IMR-90 (cell line): ENCODE measurements around the gene OXCT2. TPM values are rescaled to one million over a fixed set of nuclear protein-coding genes. Genes with fewer than 3 reads are reported as not detected.
"Not testable (repeated sequence)": the region's sequence is repeated elsewhere in the genome, so short reads cannot be mapped to it uniquely, and the experiment has no call there.

Experiments used
- ATAC-seq: fragments of 200-7000 bp; cut with Tn5 transposase; 2 replicates; pipeline ENCODE4 v1.9.1; 2020; ENCODE audit warnings: low read depth, mild to moderate bottlenecking, moderate library complexity
- BruUV-seq: library from RNA; stranded (reverse); fragments of 400-500 nt; replicated peaks from 2 replicates; lab custom pipeline; 2021; lab: Mats Ljungman, UMichigan
- CTCF ChIA-PET: fragments of 300-600 bp; formaldehyde crosslinking; extraction: SDS; loops from one replicate; lab custom pipeline; 2021; ENCODE audit warnings: antibody characterized with exemption; lab: Yijun Ruan, JAX
- POLR2A ChIA-PET: fragments of 300-600 bp; sonication (Branson Sonifier 250); formaldehyde crosslinking; loops from one replicate; lab custom pipeline; 2022; ENCODE audit warnings: antibody characterized with exemption; ENCODE audit not compliant: unreplicated experiment; lab: Charles Lee
- DNase-seq: peaks from one replicate; pipeline ENCODE4 v3.0.0; 2013
- H2AFZ ChIP-seq: replicated peaks from 2 replicates; pipeline ENCODE3; 2013; ENCODE audit warnings: low read length, mild to moderate bottlenecking; ENCODE audit not compliant: poor library complexity
- H2AK5ac ChIP-seq: 2 replicates; pipeline ENCODE4 v1.6.1; 2013; ENCODE audit warnings: low read depth, low read length, inconsistent platforms
- H2AK9ac ChIP-seq: replicated peaks from 2 replicates; pipeline ENCODE3; 2013; ENCODE audit warnings: mild to moderate bottlenecking, low read depth, low read length, moderate library complexity; ENCODE audit not compliant: poor library complexity
- H2BK120ac ChIP-seq: 2 replicates; pipeline ENCODE4 v1.6.1; 2013; ENCODE audit warnings: low read depth, low read length, inconsistent platforms
- H2BK15ac ChIP-seq: 3 replicates; pipeline ENCODE4 v1.6.1; 2013; ENCODE audit warnings: low read depth, low read length, inconsistent platforms
- H2BK20ac ChIP-seq: 2 replicates; pipeline ENCODE4 v1.6.1; 2013; ENCODE audit warnings: low read depth, mild to moderate bottlenecking, inconsistent platforms, low read length, moderate library complexity
- H2BK5ac ChIP-seq: 2 replicates; pipeline ENCODE4 v1.6.1; 2013; ENCODE audit warnings: mild to moderate bottlenecking, low read depth, low read length, inconsistent platforms; ENCODE audit not compliant: poor library complexity, severe bottlenecking
- H3K14ac ChIP-seq: replicated peaks from 2 replicates; pipeline ENCODE4 v1.6.1; 2013; ENCODE audit warnings: low read depth, low read length, inconsistent platforms
- H3K18ac ChIP-seq: 2 replicates; pipeline ENCODE4 v1.6.1; 2013; ENCODE audit warnings: low read depth, low read length, control low read depth
- H3K23ac ChIP-seq: 2 replicates; pipeline ENCODE4 v1.6.1; 2013; ENCODE audit warnings: low read depth, low read length, inconsistent platforms
- H3K27ac ChIP-seq: 2 replicates; pipeline ENCODE4 v1.5.1; 2013; ENCODE audit warnings: mild to moderate bottlenecking, control low read depth, low read length; ENCODE audit not compliant: insufficient read depth
- H3K27me3 ChIP-seq: 2 replicates; pipeline ENCODE4 v1.6.1; 2013; ENCODE audit warnings: low read length; ENCODE audit not compliant: control insufficient read depth, insufficient read depth
- H3K36me3 ChIP-seq: 2 replicates; pipeline ENCODE4 v1.6.1; 2013; ENCODE audit warnings: low read length, mixed read lengths; ENCODE audit not compliant: control insufficient read depth, insufficient read depth
- H3K4ac ChIP-seq: 2 replicates; pipeline ENCODE4 v1.6.1; 2013; ENCODE audit warnings: low read depth, low read length, inconsistent platforms
- H3K4me1 ChIP-seq: 2 replicates; pipeline ENCODE4 v1.6.1; 2013; ENCODE audit warnings: low read length, mixed read lengths; ENCODE audit not compliant: control insufficient read depth, insufficient read depth
- H3K4me2 ChIP-seq: 2 replicates; pipeline ENCODE4 v1.6.1; 2013; ENCODE audit warnings: low read depth, mild to moderate bottlenecking, control low read depth, low read length, moderate library complexity
- H3K4me3 ChIP-seq: 2 replicates; pipeline ENCODE4 v1.5.1; 2013; ENCODE audit warnings: low read depth, mild to moderate bottlenecking, control low read depth, low read length, moderate library complexity; ENCODE audit not compliant: insufficient read depth
- H3K56ac ChIP-seq: 2 replicates; pipeline ENCODE4 v1.6.1; 2013; ENCODE audit warnings: low read length, inconsistent platforms; ENCODE audit not compliant: insufficient read depth; ENCODE audit errors: extremely low read depth
- H3K79me1 ChIP-seq, 2 experiments: 2 replicates each; pipeline ENCODE4 v1.6.1; 2013; ENCODE audit warnings: low read length in 2 of 2, inconsistent platforms in 1 of 2, low read depth in 1 of 2
- H3K9ac ChIP-seq: 2 replicates; pipeline ENCODE4 v1.6.1; 2013; ENCODE audit warnings: low read depth, low read length, control low read depth
- H3K9me1 ChIP-seq: 2 replicates; pipeline ENCODE4 v1.6.1; 2013; ENCODE audit warnings: low read length, inconsistent platforms; ENCODE audit not compliant: insufficient read depth
- H3K9me3 ChIP-seq: 2 replicates; pipeline ENCODE4 v1.6.1; 2013; ENCODE audit warnings: low read length; ENCODE audit not compliant: control insufficient read depth, insufficient read depth
- H4K20me1 ChIP-seq: 2 replicates; pipeline ENCODE4 v1.6.1; 2013; ENCODE audit warnings: low read length, inconsistent platforms; ENCODE audit not compliant: insufficient read depth
- H4K5ac ChIP-seq: 2 replicates; pipeline ENCODE4 v1.6.1; 2013; ENCODE audit warnings: mild to moderate bottlenecking, low read depth, low read length, control low read depth
- H4K8ac ChIP-seq, 2 experiments: 2 replicates each; pipeline ENCODE4 v1.6.1; 2013; ENCODE audit warnings: low read depth in 2 of 2, low read length in 2 of 2, control low read depth in 1 of 2, inconsistent platforms in 1 of 2
- H4K91ac ChIP-seq: 2 replicates; pipeline ENCODE4 v1.6.1; 2013; ENCODE audit warnings: low read depth, low read length, inconsistent platforms; ENCODE audit not compliant: insufficient read depth
- WGBS, 2 experiments: methylation state at CpG; one replicate each; pipeline versions ENCODE4 v1.1.5 to v1.1.7; 2013; ENCODE audit warnings: missing lambda C conversion rate in 2 of 2; ENCODE audit not compliant: insufficient read length in 1 of 2; ENCODE audit errors: extremely low coverage in 2 of 2; 5-methylcytosine and 5-hydroxymethylcytosine counted together
- dilution Hi-C: fragments of 300-500 bp; cut with HindIII; formaldehyde crosslinking; loops from one replicate; pipeline ENCODE4 v1.14.3; 2018; ENCODE audit warnings: low sequenced_read_pairs; ENCODE audit not compliant: unreplicated experiment
- in situ Hi-C: fragments of 300-500 bp; cut with MboI; formaldehyde crosslinking; loops from 3 replicates; pipeline ENCODE4 v1.14.3; 2019; ENCODE audit warnings: low sequenced_read_pairs, inconsistent platforms, mixed read lengths
- intact Hi-C: fragments of 100-400 bp; cut with micrococcal nuclease; formaldehyde crosslinking; loops from 2 replicates; pipeline ENCODE4 v1.10.0; 2022
- polyA plus RNA-seq, 3 experiments: library from polyadenylated mRNA; depleted of rRNA; stranded (reverse); fragments of >200 nt; gene quantifications; 2 replicates each; pipeline ENCODE4 v1.2.3, GENCODE V29; 2012; ENCODE audit warnings: low replicate concordance in 1 of 3
- total RNA-seq: library from RNA; depleted of rRNA; stranded (reverse); fragments of >200 nt; gene quantifications from 2 replicates; pipeline ENCODE4 v1.2.3, GENCODE V29; 2012

The OXCT2 gene
- total and polyA plus RNA-seq, 2 of the 4 experiments (the other 2 are of a cell fraction): 0.18 to 0.22 TPM

- H3K79me1 ChIP-seq, H3K9me3 ChIP-seq, H2BK120ac ChIP-seq, H3K18ac ChIP-seq, H2BK15ac ChIP-seq, H3K36me3 ChIP-seq, H3K14ac ChIP-seq, H4K91ac ChIP-seq, H3K9me1 ChIP-seq, H2BK20ac ChIP-seq, H3K4me1 ChIP-seq, H2BK5ac ChIP-seq, POLR2A ChIA-PET, CTCF ChIA-PET, H2AK5ac ChIP-seq, BruUV-seq, in situ Hi-C loops, H3K27ac ChIP-seq, dilution Hi-C loops, H3K4ac ChIP-seq, intact Hi-C loops, H2AK9ac ChIP-seq, H4K20me1 ChIP-seq, H3K56ac ChIP-seq, H3K9ac ChIP-seq, H4K5ac ChIP-seq, H3K23ac ChIP-seq, H3K27me3 ChIP-seq: not testable (repeated sequence)
- ATAC-seq (peak; percentile 82), DNase-seq (peak; percentile 15)
- Histone ChIP-seq H4K8ac (peak overlapping the region; percentile 30 to 50; a peak in 1 of 4 replicates), H2AFZ (peak overlapping the region; percentile 68), H3K4me3 (peak overlapping the region; percentile 44), H3K4me2 (peak overlapping the region; percentile 25; the same call in 1 of the 2 replicates)
- no CpG with 5 or more reads among the region's 71 CpGs for WGBS, 2 experiments
These were observed 787 bp downstream of the OXCT2 start for GRCh38 chr1:39770100-39771021.

GRCh38 chr1:39769502-39769901 is 1.6 kb downstream of the OXCT2 start:
- dilution Hi-C loops, ATAC-seq, in situ Hi-C loops, H3K4me1 ChIP-seq, H4K5ac ChIP-seq, H3K79me1 ChIP-seq, POLR2A ChIA-PET, H3K56ac ChIP-seq, H3K9me1 ChIP-seq, H3K4ac ChIP-seq, H3K18ac ChIP-seq, H4K20me1 ChIP-seq, BruUV-seq, H3K23ac ChIP-seq, H3K4me3 ChIP-seq, H3K4me2 ChIP-seq, H2AK5ac ChIP-seq, H2BK120ac ChIP-seq, H3K9ac ChIP-seq, H3K14ac ChIP-seq, H4K91ac ChIP-seq, H3K36me3 ChIP-seq, CTCF ChIA-PET, H2BK15ac ChIP-seq, H3K9me3 ChIP-seq, H4K8ac ChIP-seq, H2AFZ ChIP-seq, DNase-seq, intact Hi-C loops, H2AK9ac ChIP-seq, H2BK20ac ChIP-seq, H3K27me3 ChIP-seq, H2BK5ac ChIP-seq, H3K27ac ChIP-seq: not testable (repeated sequence)
- no CpG with 5 or more reads among the region's 19 CpGs for WGBS, 2 experiments
